Stimulated activated CD8-positive, alpha-beta memory T cell treated with anti-CD3 and anti-CD28 coated beads, Interleukin-12 subunit alpha, Interleukin-12 subunit beta, amount 100 ng/mL, for 4 hours (primary cell): Measurements from ENCODE around the gene E2F3.
"Not testable (repeated sequence)": the region's sequence is repeated elsewhere in the genome, so short reads cannot be mapped to it uniquely, and the experiment has no call there.

Experiments
- DNase-seq: peaks from one replicate; pipeline ENCODE4 v3.0.0-alpha.2; 2020; ENCODE audit warnings: low read depth

The E2F3 gene

GRCh38 chr6:20433929-20434328, 32.2 kb downstream of the E2F3 start:
- DNase-seq: no peak

- DNase-seq: no peak
Measured at GRCh38 chr6:20434766-20435165, 33.1 kb downstream of the E2F3 start.

GRCh38 chr6:20436719-20437118, 35.0 kb downstream of the E2F3 start:
- no peak for DNase-seq

- DNase-seq: no peak
Measured at GRCh38 chr6:20437639-20438038, 36.0 kb downstream of the E2F3 start.

DNA sequence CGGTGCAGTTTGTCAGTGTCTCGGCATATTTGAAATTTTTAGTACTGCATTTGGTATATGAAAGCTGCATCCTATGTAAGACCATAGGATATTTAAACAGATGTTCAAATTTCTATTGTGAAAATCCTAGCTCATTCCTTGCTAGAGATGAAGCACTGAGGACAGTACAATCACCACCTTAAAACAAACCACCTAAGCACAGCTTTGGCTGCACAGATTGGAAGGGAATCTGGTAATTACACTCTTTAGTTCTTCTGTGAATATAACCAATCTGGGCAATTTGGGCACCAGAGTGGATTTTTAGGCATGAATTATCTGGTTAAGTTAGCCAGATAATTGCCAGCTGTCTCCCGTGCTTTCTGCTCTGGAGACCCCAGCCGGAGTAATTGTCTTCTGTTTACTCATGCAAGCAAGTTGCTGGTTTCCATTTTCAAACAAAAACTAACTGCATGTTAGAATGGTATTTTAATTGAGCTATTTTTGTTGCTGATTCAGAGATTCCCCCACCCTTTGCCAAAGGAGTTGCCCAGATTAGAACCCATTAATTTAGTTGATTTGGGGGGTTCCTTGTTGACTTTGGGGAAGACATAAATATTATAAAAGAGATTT, 36.9 kb downstream of the E2F3 start:
- no peak for DNase-seq

- no peak for DNase-seq
Measured at GRCh38 chr6:20439558-20439957, 37.9 kb downstream of the E2F3 start.

DNA sequence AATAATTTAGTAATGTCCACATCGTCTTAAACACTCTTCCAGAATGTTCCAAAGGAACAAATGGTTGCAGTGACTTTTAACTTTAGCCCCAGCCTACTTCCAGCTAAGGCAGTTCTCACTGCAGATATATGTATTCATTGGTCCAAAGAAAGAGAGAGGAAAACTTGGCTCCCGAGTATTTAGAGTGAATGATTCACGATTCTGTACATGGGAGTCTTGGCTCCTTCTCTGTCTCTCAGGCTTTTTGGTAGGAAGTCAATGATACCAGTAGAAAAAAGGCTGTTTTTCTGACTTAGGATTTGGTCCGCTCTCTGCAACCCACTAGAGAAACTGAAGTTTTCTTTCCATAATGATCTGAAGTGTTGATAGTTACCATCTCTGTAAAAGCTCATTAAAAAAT, 38.6 kb downstream of the E2F3 start:
- DNase-seq: no peak

GRCh38 chr6:20441236-20441635, 39.6 kb downstream of the E2F3 start:
- no peak for DNase-seq

GRCh38 chr6:20441921-20442320, 40.2 kb downstream of the E2F3 start:
- DNase-seq: no peak

- DNase-seq: no peak
Measured at GRCh38 chr6:20444786-20445271, 43.1 kb downstream of the E2F3 start.

DNA sequence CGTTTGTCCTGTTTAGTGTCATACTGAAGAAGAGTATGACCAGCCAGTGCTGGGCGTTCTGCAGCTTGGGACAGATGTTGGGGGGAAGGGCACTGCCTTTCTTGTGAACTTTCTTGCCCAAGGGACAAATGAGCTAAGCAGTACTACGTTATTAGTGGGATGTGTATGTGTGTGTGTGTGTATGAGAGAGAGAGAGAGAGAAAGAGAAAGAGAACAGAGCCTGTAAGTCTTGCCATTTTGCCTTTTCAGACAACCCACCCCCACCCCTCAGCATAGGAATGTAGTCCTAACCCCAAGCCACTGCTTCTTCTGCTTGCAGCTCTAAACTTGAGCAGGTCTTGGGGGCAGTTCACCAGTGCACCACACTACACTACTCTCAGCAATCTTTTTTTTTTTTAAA, 45.5 kb downstream of the E2F3 start:
- DNase-seq: no peak

DNA sequence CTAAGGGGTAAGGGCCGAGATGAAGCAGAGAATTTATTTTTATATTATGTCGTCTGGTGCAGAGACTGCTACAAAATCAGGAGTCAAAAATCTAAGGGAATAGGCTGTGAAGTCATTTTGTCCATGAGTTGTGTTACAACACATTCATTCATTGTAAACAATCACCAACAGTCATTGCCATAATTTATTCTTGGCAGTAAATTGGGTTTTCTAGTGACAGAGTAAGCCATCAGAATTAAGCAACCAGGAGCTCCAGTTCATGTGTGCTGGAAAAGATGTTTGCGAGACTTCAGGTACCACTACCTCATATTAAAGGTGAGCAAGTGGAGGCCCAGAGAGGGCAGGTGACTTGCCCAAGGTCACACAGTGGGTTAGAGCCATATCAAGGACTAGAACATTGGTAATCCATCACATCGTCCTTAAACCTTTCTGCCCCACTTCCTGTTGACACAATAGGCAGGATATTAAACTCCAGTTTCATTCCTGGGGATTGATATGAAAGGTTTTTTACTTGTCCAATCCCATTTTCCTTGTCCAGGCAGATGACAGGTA, 46.0 kb downstream of the E2F3 start:
- DNase-seq: no peak

DNA sequence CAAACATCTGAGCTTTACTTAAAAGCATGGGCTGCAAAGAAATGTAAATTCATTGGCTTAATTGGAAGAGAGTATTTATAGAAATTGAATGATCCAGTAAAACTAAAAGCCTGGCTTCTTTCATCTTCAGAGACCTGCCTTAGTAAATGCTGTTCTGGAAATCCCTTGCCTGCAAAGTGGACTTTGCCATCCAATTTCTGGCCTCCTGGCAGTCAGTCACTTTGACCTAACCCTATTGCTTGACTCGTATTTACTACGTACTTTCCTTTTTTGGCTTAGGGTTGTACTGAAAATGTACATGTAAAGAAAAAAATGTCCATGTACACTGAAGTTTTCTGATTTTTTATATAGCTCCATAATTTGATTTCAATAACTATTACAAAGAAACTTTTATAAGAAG, 47.1 kb downstream of the E2F3 start:
- no peak for DNase-seq

DNA sequence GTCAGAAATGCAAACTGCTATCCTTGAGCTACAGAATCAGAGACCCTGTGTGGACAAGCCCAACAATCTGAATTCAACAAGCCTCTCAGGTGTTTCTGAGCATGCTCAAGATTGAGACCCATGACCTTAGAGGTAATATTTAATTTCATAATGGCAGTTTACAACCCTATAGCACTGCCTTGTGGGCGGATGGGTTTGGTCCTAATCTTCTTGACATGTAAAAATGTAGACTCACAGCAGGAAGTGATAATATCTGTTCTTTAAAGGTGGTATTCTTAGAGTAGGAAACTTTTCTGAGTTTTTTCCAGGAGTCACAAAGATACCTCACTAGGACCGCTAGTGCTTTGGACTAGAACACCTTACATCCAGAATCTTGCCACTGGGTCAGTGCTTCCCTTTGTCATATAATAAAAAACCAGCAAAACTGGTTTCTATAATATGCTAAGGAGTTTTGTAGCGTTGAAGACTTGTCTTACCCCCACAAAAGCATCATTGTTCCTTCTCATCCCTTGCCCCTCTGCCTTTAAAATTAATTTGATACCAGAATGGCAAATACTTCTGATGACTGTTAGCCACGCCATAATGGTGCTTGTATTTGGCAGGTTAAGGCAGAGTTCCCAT, 52.6 kb downstream of the E2F3 start:
- DNase-seq: no peak

GRCh38 chr6:20455251-20455940, 53.7 kb downstream of the E2F3 start:
- no peak for DNase-seq

DNA sequence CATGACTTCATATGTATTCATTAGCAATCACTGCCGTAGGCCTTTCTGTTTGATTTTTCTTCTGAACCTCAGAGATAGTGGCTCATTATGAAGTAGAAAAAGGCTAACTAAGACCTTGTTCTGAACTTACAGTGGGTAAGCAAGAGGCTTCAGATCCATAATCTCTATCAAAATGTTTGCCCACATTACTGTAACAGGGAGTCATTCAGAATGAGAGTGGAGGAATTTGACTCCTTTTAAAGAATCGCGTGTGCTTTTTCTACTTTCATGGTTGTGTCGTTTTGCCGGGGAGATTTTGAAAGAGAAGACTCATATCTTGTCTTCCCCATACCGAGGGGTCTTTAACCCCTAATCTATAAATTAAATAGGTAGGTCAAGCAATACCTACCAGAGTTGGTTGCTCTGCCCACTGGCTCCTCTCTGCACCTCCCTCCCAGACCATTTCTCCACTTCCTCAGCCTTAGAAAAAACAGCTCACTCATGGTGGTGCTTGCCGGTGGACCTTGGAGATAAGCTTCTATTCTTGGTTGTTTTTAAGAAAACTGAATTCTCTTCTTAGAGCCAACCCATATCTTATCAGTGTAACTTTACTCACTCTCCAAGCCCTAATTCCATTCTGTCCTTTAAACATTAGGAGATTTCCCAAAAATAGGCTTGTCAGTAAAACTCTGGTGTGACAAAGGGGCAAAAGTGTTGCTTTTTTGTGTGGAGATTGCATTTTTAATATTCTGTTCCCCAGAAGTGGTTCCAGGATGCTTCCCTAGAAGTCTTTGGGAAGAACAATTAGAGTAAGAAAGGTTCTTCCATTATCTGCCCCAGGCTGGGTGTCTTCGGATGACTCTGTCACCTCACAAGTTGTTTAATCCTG, 56.6 kb downstream of the E2F3 start:
- DNase-seq: no peak

GRCh38 chr6:20459682-20460081, 58.0 kb downstream of the E2F3 start:
- DNase-seq: no peak

GRCh38 chr6:20461576-20461975, 59.9 kb downstream of the E2F3 start:
- DNase-seq: no peak

- DNase-seq: no peak
Measured at GRCh38 chr6:20463396-20463795, 61.7 kb downstream of the E2F3 start.

DNA sequence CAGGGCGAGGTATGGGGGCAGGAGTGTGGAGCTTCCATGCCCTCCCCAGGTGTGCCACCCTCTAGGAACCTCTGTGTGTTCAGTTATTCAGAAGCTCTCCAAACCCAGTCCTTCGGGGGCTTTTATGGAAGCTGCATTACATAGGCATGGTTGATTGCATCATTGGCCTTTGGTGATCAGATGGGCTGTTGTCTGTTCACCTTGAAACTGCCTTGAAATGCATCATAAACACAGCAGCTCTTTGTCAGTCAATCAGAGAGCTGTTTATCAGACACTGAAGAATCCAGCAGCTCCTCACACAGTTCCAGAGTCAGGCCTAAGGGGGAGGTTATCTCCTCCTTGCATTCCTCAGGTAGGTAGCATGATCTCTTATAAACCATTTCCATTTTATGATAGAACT, 62.4 kb downstream of the E2F3 start:
- DNase-seq: no peak

- no peak for DNase-seq
Measured at GRCh38 chr6:20464847-20465246, 63.2 kb downstream of the E2F3 start.

DNA sequence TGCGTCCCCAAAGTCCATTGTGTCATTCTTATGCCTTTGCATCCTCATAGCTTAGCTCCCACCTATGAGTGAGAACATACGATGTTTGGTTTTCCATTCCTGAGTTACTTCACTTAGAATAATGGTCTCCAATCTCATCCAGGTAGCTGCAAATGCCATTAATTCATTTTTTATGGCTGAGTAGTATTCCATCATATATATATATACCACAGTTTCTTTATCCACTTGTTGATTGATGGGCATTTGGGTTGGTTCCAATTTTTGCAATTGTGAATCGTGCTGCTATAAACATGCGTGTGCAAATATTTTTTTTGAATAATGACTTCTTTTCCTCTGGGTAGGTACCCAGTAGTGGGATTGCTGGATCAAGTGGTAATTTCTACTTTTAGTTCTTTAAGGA, 63.9 kb downstream of the E2F3 start:
- DNase-seq: not testable (repeated sequence)
